CD4-positive, alpha-beta T cell (primary cell): ENCODE results near the gene PPP1CC. TPM values are rescaled to one million over a fixed set of nuclear protein-coding genes. Genes with fewer than 3 reads are reported as not detected.

Source experiments
- ATAC-seq: fragments of 200-7000 bp; cut with Tn5 transposase; one replicate; pipeline ENCODE4 v1.10.0; 2022; ENCODE audit warnings: mild to moderate bottlenecking; ENCODE audit not compliant: poor library complexity
- CTCF ChIA-PET: fragments of 350-600 bp; sonication (Branson Sonifier 250); formaldehyde crosslinking; loops from one replicate; lab custom pipeline; 2021; ENCODE audit warnings: antibody characterized with exemption, inconsistent platforms; lab: Charles Lee
- POLR2A ChIA-PET: fragments of 350-600 bp; sonication (Branson Sonifier 250); formaldehyde crosslinking; loops from one replicate; lab custom pipeline; 2021; ENCODE audit warnings: antibody characterized with exemption, inconsistent platforms; lab: Charles Lee
- DNase-seq, 14 experiments: peaks; one replicate each; pipeline ENCODE4 v3.0.0-alpha.2; 2013 to 2020; ENCODE audit warnings: mixed read lengths in 2 of 14
- H3K27ac ChIP-seq, 2 donors: one replicate each; pipeline versions ENCODE4 v1.5.1 to v1.7.0; 2013; ENCODE audit warnings: low read length in 2 of 2, low read depth in 1 of 2, mild to moderate bottlenecking in 1 of 2
- H3K27me3 ChIP-seq, 2 experiments: 1 replicate in 1 of 2; 2 replicates in 1 of 2; pipeline versions ENCODE4 v1.6.1 to v1.7.0; 2013; ENCODE audit warnings: low read length in 2 of 2, control low read depth in 1 of 2, mild to moderate bottlenecking in 1 of 2, moderate library complexity in 1 of 2; ENCODE audit not compliant: insufficient read depth in 2 of 2, control insufficient read depth in 1 of 2
- H3K36me3 ChIP-seq: one replicate; pipeline ENCODE4 v1.6.1; 2013; ENCODE audit warnings: low read length, control low read depth; ENCODE audit not compliant: insufficient read depth
- H3K4me1 ChIP-seq: one replicate; pipeline ENCODE4 v1.6.1; 2013; ENCODE audit warnings: low read length, control low read depth; ENCODE audit not compliant: insufficient read depth
- H3K4me3 ChIP-seq: one replicate; pipeline ENCODE4 v1.5.1; 2013; ENCODE audit warnings: mild to moderate bottlenecking, low read length, moderate library complexity
- H3K9me3 ChIP-seq, 2 experiments: 1 replicate in 1 of 2; 2 replicates in 1 of 2; pipeline versions ENCODE4 v1.6.1 to v1.7.0; 2013; ENCODE audit warnings: low read length in 2 of 2, mild to moderate bottlenecking in 2 of 2, control low read depth in 1 of 2, moderate library complexity in 1 of 2; ENCODE audit not compliant: control insufficient read depth in 1 of 2, insufficient read depth in 1 of 2
- H3K27ac Mint-ChIP-seq: one replicate; pipeline ENCODE4 v1.8.0; 2020; ENCODE audit warnings: mixed read lengths
- H3K27me3 Mint-ChIP-seq: one replicate; pipeline ENCODE4 v1.8.0; 2021; ENCODE audit warnings: mixed read lengths
- H3K36me3 Mint-ChIP-seq: one replicate; pipeline ENCODE4 v1.8.0; 2021; ENCODE audit warnings: low read depth, mixed read lengths
- H3K4me1 Mint-ChIP-seq: one replicate; pipeline ENCODE4 v1.8.0; 2021; ENCODE audit warnings: low read depth, mixed read lengths
- H3K4me3 Mint-ChIP-seq: one replicate; pipeline ENCODE4 v1.8.0; 2020; ENCODE audit warnings: mild to moderate bottlenecking, mixed read lengths
- H3K9me3 Mint-ChIP-seq: one replicate; pipeline ENCODE4 v1.8.0; 2020; ENCODE audit warnings: mixed read lengths
- CTCF ChIP-seq: fragments of 200-600 bp; IDR thresholded peaks from one replicate; pipeline ENCODE4 v1.8.0; 2022; ENCODE audit warnings: antibody characterized with exemption, mild to moderate bottlenecking
- intact Hi-C, 2 experiments: fragments of 100-400 bp; cut with DNase I in 1 of 2; cut with micrococcal nuclease in 1 of 2; formaldehyde crosslinking; loops; one replicate each; pipeline versions ENCODE4 v1.15.1 to v1.9.0; 2023 to 2025; cut with DNase I, micrococcal nuclease
- total RNA-seq, 174 experiments: library from RNA in 2 of 174; stranded (reverse) in 2 of 174; gene quantifications; one replicate each; pipeline ENCODE4 v1.2.3 and lab custom pipeline; 2021 to 2026

The PPP1CC gene
- total RNA-seq, 2 experiments from 2014 or later: 146 to 150 TPM

DNA sequence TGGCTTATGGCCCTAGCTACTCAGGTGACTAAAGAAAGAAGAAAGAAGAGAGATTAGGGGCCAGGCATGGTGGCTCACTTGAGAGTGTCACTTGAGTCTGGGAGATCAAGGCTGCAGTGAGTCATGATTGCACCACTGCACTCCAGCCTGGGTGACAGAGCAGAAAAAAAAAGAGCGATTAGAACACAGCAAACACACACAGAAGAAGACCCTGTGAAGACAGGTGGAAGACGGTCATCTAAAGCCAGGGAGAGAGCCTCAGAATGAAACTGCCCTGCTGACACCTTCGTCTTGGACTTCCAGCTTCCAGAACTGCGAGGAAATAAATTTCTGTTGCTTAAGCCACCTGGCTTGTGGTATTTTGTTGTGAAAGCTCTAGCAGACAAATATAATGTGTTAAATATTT lies 17.5 kb upstream of the PPP1CC start:
- Mint-ChIP-seq H3K27me3 (no peaks in the 10 kb centered on the region), H3K4me3 (no peak overlapping the region), H3K27ac (no peak overlapping the region), H3K4me1 (no peaks in the 10 kb centered on the region), H3K9me3 (no peaks in the 10 kb centered on the region), H3K36me3 (no peaks in the 10 kb centered on the region)
- Histone ChIP-seq H3K27ac (no peak overlapping the region), H3K27me3 (no peaks in the 10 kb centered on the region), H3K4me1 (no peaks in the 10 kb centered on the region), H3K36me3 (no peaks in the 10 kb centered on the region), H3K9me3 (no peaks in the 10 kb centered on the region), H3K4me3 (no peak overlapping the region)
- intact Hi-C loops: no loop called here
- ATAC-seq (no peak), DNase-seq (peak in 1 of 14 experiments; percentile 31)
- ChIA-PET POLR2A (no interaction called here), CTCF (no interaction called here)
- no peak for TF ChIP-seq CTCF

GRCh38 chr12:110758922-110759321 lies 16.2 kb upstream of the PPP1CC start:
- no peak for TF ChIP-seq CTCF
- H3K4me3 ChIP-seq: no peak overlapping the region
- no peaks in the 10 kb centered on the region for H3K27me3 ChIP-seq
- DNase-seq (no peak), ATAC-seq (no peak)
- no peaks in the 10 kb centered on the region for H3K9me3 ChIP-seq
- H3K9me3 Mint-ChIP-seq: no peaks in the 10 kb centered on the region
- H3K27ac Mint-ChIP-seq: no peak overlapping the region
- H3K4me1 ChIP-seq: no peaks in the 10 kb centered on the region
- H3K27me3 Mint-ChIP-seq: no peaks in the 10 kb centered on the region
- H3K27ac ChIP-seq: no peak overlapping the region
- no peaks in the 10 kb centered on the region for H3K4me1 Mint-ChIP-seq
- ChIA-PET CTCF (no interaction called here), POLR2A (no interaction called here)
- no peaks in the 10 kb centered on the region for H3K36me3 ChIP-seq
- intact Hi-C loops: no loop called here
- no peaks in the 10 kb centered on the region for H3K36me3 Mint-ChIP-seq
- H3K4me3 Mint-ChIP-seq: no peak overlapping the region

DNA sequence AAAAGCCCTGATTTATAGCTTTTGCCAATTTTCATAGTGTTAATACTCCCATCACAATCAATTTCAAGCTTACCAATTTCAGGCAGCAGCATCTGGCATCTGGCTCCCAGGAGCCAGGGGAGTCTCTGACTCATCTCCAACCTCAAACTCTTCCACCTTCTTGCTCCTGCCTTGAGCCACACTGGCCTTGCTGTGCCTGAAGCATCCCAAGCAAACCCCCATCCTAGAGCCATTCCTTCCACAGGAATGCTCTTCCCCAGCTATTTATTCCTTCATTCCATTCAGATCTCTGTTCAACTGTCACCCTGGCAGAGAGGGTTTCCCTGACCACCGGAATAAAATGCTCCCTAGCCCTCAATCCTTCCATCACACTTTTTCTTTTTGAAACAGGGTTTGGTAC lies 13.9 kb upstream of the PPP1CC start:
- ATAC-seq (no peak), DNase-seq (no peak)
- no peak for TF ChIP-seq CTCF
- ChIA-PET CTCF (no interaction called here), POLR2A (interaction anchor here (0.6 to 0.7 kb wide), 2 partner anchors 13 to 16 kb away, joined by 3 read pairs; no protein-coding TSS in a partner anchor)
- Histone ChIP-seq H3K36me3 (no peaks in the 10 kb centered on the region), H3K4me3 (no peak overlapping the region), H3K27ac (no peak overlapping the region), H3K9me3 (no peaks in the 10 kb centered on the region), H3K4me1 (no peaks in the 10 kb centered on the region), H3K27me3 (no peaks in the 10 kb centered on the region)
- Mint-ChIP-seq H3K27me3 (no peaks in the 10 kb centered on the region), H3K27ac (no peak overlapping the region), H3K36me3 (no peaks in the 10 kb centered on the region), H3K4me1 (no peaks in the 10 kb centered on the region), H3K9me3 (no peaks in the 10 kb centered on the region), H3K4me3 (no peak overlapping the region)
- intact Hi-C loops: no loop called here
